ENCODE results near the gene SPC24.

Gene SPC24

GRCh38 chr19:11175920-11176319 is 20.3 kb upstream of the SPC24 start:
- Histone ChIP-seq H3K4me3 (ENCODE audit: insufficient read depth, low read length, poor library complexity, severe bottlenecking) (no peak overlapping the region), H3K36me3 (ENCODE audit: low read length) (no peaks in the 10 kb centered on the region), H3K79me2 (ENCODE audit: insufficient read depth, low read length) (no peaks in the 10 kb centered on the region), H3K27ac (ENCODE audit: low read depth, low read length) (no peak overlapping the region), H3F3A (ENCODE audit: insufficient read depth) (peaks cover 11% of the 10 kb centered on the region), H3K4me2 (ENCODE audit: low read depth, low read length, poor library complexity, severe bottlenecking) (no peak overlapping the region), H4K20me1 (ENCODE audit: low read depth, low read length) (no peaks in the 10 kb centered on the region), H2AFZ (ENCODE audit: low read depth, low read length, severe bottlenecking) (no peak overlapping the region), H3K9me2 (replicated peaks; ENCODE audit: insufficient read depth, low read length) (no peaks in the 10 kb centered on the region), H3K27me3 (ENCODE audit: low read length) (no peaks in the 10 kb centered on the region), H3K9me3 (ENCODE audit: insufficient read depth, low read length) (no peaks in the 10 kb centered on the region), H3K9ac (ENCODE audit: low read length) (no peak overlapping the region)
- no peak for TF ChIP-seq CTCF (IDR thresholded peaks at IDR 0.05; ENCODE audit: insufficient read depth, low read length, poor library complexity, severe bottlenecking)
- TF ChIP-seq EZH2phosphoT487 (conservative IDR thresholded peaks at IDR 0.05; ENCODE audit: low read length) = no peak

- no peaks in the 10 kb centered on the region for H4K20me1 ChIP-seq (ENCODE audit: low read depth, low read length)
- H3K9me2 ChIP-seq (replicated peaks; ENCODE audit: insufficient read depth, low read length) = no peaks in the 10 kb centered on the region
- H3F3A ChIP-seq (ENCODE audit: insufficient read depth) = no peaks in the 10 kb centered on the region
- no peaks in the 10 kb centered on the region for H3K9me3 ChIP-seq (ENCODE audit: insufficient read depth, low read length)
- H3K27ac ChIP-seq (ENCODE audit: low read depth, low read length) = no peak overlapping the region
- no peak overlapping the region for H3K4me3 ChIP-seq (ENCODE audit: insufficient read depth, low read length, poor library complexity, severe bottlenecking)
- no peaks in the 10 kb centered on the region for H3K27me3 ChIP-seq (ENCODE audit: low read length)
- no peaks in the 10 kb centered on the region for H3K36me3 ChIP-seq (ENCODE audit: low read length)
- H3K4me2 ChIP-seq (ENCODE audit: low read depth, low read length, poor library complexity, severe bottlenecking) = no peak overlapping the region
- no peaks in the 10 kb centered on the region for H3K79me2 ChIP-seq (ENCODE audit: insufficient read depth, low read length)
- no peak overlapping the region for H3K9ac ChIP-seq (ENCODE audit: low read length)
- no peak overlapping the region for H2AFZ ChIP-seq (ENCODE audit: low read depth, low read length, severe bottlenecking)
- TF ChIP-seq CTCF (IDR thresholded peaks at IDR 0.05; ENCODE audit: insufficient read depth, low read length, poor library complexity, severe bottlenecking) = no peak
- no peak for TF ChIP-seq EZH2phosphoT487 (conservative IDR thresholded peaks at IDR 0.05; ENCODE audit: low read length)
These were observed 18.8 kb upstream of the SPC24 start for GRCh38 chr19:11174336-11174735.

GRCh38 chr19:11173516-11174155 is 18.1 kb upstream of the SPC24 start:
- TF ChIP-seq CTCF (IDR thresholded peaks at IDR 0.05; ENCODE audit: insufficient read depth, low read length, poor library complexity, severe bottlenecking) (no peak), EZH2phosphoT487 (conservative IDR thresholded peaks at IDR 0.05; ENCODE audit: low read length) (no peak)

More at GRCh38 chr19:11173516-11174155, 18.1 kb upstream of the SPC24 start:
- no peak overlapping the region for H3K4me2 ChIP-seq (ENCODE audit: low read depth, low read length, poor library complexity, severe bottlenecking)
- H3K79me2 ChIP-seq (ENCODE audit: insufficient read depth, low read length) = no peaks in the 10 kb centered on the region
- H3K9me2 ChIP-seq (replicated peaks; ENCODE audit: insufficient read depth, low read length) = no peaks in the 10 kb centered on the region
- no peak overlapping the region for H3K4me3 ChIP-seq (ENCODE audit: insufficient read depth, low read length, poor library complexity, severe bottlenecking)
- no peaks in the 10 kb centered on the region for H3K27me3 ChIP-seq (ENCODE audit: low read length)
- no peaks in the 10 kb centered on the region for H3K9me3 ChIP-seq (ENCODE audit: insufficient read depth, low read length)
- no peak overlapping the region for H2AFZ ChIP-seq (ENCODE audit: low read depth, low read length, severe bottlenecking)
- no peak overlapping the region for H3K27ac ChIP-seq (ENCODE audit: low read depth, low read length)
- no peaks in the 10 kb centered on the region for H3K36me3 ChIP-seq (ENCODE audit: low read length)
- no peak overlapping the region for H3K9ac ChIP-seq (ENCODE audit: low read length)
- no peaks in the 10 kb centered on the region for H4K20me1 ChIP-seq (ENCODE audit: low read depth, low read length)
- no peaks in the 10 kb centered on the region for H3F3A ChIP-seq (ENCODE audit: insufficient read depth)
